HCT116 (cell line): ENCODE measurements around the gene CDK5RAP2. TPM values are rescaled to one million over a fixed set of nuclear protein-coding genes. Genes with fewer than 3 reads are reported as not detected.

Source experiments
- ATAC-seq: fragments of 200-7000 bp; cut with Tn5 transposase; 2 replicates; pipeline ENCODE4 v1.9.1; 2020; ENCODE audit warnings: mild to moderate bottlenecking, moderate library complexity
- BruUV-seq: library from RNA; stranded (reverse); fragments of 400-500 nt; replicated peaks from 2 replicates; lab custom pipeline; 2021; lab: Mats Ljungman, UMichigan
- CTCF ChIA-PET: fragments of 300-600 bp; sonication (Branson Sonifier 250); formaldehyde crosslinking; loops from one replicate; lab custom pipeline; 2021; ENCODE audit warnings: antibody characterized with exemption; lab: Charles Lee
- POLR2A ChIA-PET: fragments of 300-600, 350-600 bp; sonication (Branson Sonifier 250); formaldehyde crosslinking; loops from one replicate; lab custom pipeline; 2021; ENCODE audit warnings: antibody characterized with exemption; lab: Charles Lee
- RAD21 ChIA-PET, 2 experiments: fragments of 300-600 bp; sonication (Branson Sonifier 250); formaldehyde crosslinking; loops; one replicate each; lab custom pipeline; 2023; ENCODE audit warnings: low total read pairs in 2 of 2; ENCODE audit not compliant: uncharacterized antibody in 2 of 2, unreplicated experiment in 2 of 2, low non-redundant PET in 1 of 2; lab: Charles Lee
- DNase-seq: peaks from one replicate; pipeline ENCODE4 v3.0.0-alpha.2; 2010; ENCODE audit warnings: low read depth, low spot score
- H2AFZ ChIP-seq: fragments of 200-600 bp; shearing (Covaris generic), sonication (generic); 2 replicates; pipeline ENCODE4 v1.6.1; 2017; ENCODE audit warnings: low read depth, mixed run types, mixed read lengths, antibody characterized with exemption, low read length; ENCODE audit not compliant: poor library complexity, severe bottlenecking
- H3K27ac ChIP-seq: 2 replicates; pipeline ENCODE4 v1.5.1; 2012; ENCODE audit warnings: low read depth, low read length
- H3K27me3 ChIP-seq: fragments of 200-600 bp; sonication (generic); 2 replicates; pipeline ENCODE4 v1.6.1; 2016; ENCODE audit warnings: mixed run types, low read length, mixed read lengths; ENCODE audit not compliant: insufficient read depth
- H3K36me3 ChIP-seq, 2 experiments: fragments of 200-500 bp in 1 of 2; fragments of 200-600 bp in 1 of 2; sonication (Bioruptor generic) in 1 of 2; sonication (generic) in 1 of 2; 2 replicates each; pipeline versions ENCODE4 v1.5.1 to v1.6.1; 2014 to 2016; ENCODE audit warnings: low read length in 2 of 2, inconsistent platforms in 1 of 2, mixed read lengths in 1 of 2, mixed run types in 1 of 2; ENCODE audit not compliant: insufficient read depth in 2 of 2, control insufficient read depth in 1 of 2
- H3K4me1 ChIP-seq, 2 experiments: fragments of 200-600 bp in 1 of 2; sonication (generic) in 1 of 2; 2 replicates each; pipeline versions ENCODE4 v1.5.1 to v1.6.1; 2012 to 2017; ENCODE audit warnings: low read length in 2 of 2, inconsistent platforms in 1 of 2, mild to moderate bottlenecking in 1 of 2, mixed read lengths in 1 of 2, mixed run types in 1 of 2, moderate library complexity in 1 of 2; ENCODE audit not compliant: insufficient read depth in 2 of 2, control insufficient read depth in 1 of 2
- H3K4me2 ChIP-seq: fragments of 200-600 bp; sonication (generic); 2 replicates; pipeline ENCODE4 v1.6.1; 2017; ENCODE audit warnings: mixed run types, low read length, mixed read lengths
- H3K4me3 ChIP-seq, 2 experiments: fragments of 200-600 bp in 1 of 2; sonication (generic) in 1 of 2; replicated peaks in 1 of 2; 2 replicates each; pipeline ENCODE4 v1.5.1; 2011 to 2016; ENCODE audit warnings: low read length in 2 of 2, control low read depth in 1 of 2, low read depth in 1 of 2, mild to moderate bottlenecking in 1 of 2, mixed read lengths in 1 of 2, mixed run types in 1 of 2
- H3K79me2 ChIP-seq: fragments of 200-600 bp; sonication (generic); 2 replicates; pipeline ENCODE4 v1.6.1; 2017; ENCODE audit warnings: mild to moderate bottlenecking, mixed run types, low read length, moderate library complexity, mixed read lengths; ENCODE audit not compliant: insufficient read depth
- H3K9ac ChIP-seq: fragments of 200-600 bp; sonication (generic); 2 replicates; pipeline ENCODE4 v1.6.1; 2016; ENCODE audit warnings: low read length, mixed read lengths
- H3K9me2 ChIP-seq: fragments of 200-600 bp; sonication (generic), shearing (Covaris generic); 2 replicates; pipeline ENCODE4 v1.6.1; 2017; ENCODE audit warnings: mixed run types, mild to moderate bottlenecking, moderate library complexity; ENCODE audit not compliant: insufficient read depth
- H3K9me3 ChIP-seq, 2 experiments: fragments of 200-500 bp in 1 of 2; fragments of 200-600 bp in 1 of 2; sonication (Bioruptor generic) in 1 of 2; sonication (generic) in 1 of 2; 2 replicates each; pipeline ENCODE4 v1.6.1; 2014 to 2017; ENCODE audit warnings: low read length in 2 of 2, mixed read lengths in 2 of 2, inconsistent platforms in 1 of 2, low read depth in 1 of 2, mild to moderate bottlenecking in 1 of 2, mixed run types in 1 of 2, moderate library complexity in 1 of 2; ENCODE audit not compliant: control insufficient read depth in 1 of 2, insufficient read depth in 1 of 2
- H4K20me1 ChIP-seq: fragments of 200-600 bp; sonication (generic), shearing (Covaris generic); 2 replicates; pipeline ENCODE4 v1.6.1; 2017; ENCODE audit warnings: mixed run types, mild to moderate bottlenecking, moderate library complexity; ENCODE audit not compliant: insufficient read depth
- CBX3 ChIP-seq: IDR thresholded peaks from 2 replicates; pipeline ENCODE4 v1.6.1; 2012; ENCODE audit warnings: low read depth
- CEBPB ChIP-seq: IDR thresholded peaks from 2 replicates; pipeline ENCODE4 v1.6.1; 2012; ENCODE audit warnings: low read depth
- EGR1 ChIP-seq: IDR thresholded peaks from 2 replicates; pipeline ENCODE4 v1.6.1; 2012; ENCODE audit warnings: low read depth
- EZH2phosphoT487 ChIP-seq: fragments of 200-600 bp; IDR thresholded peaks from 2 replicates; pipeline ENCODE4 v1.6.1; 2018; ENCODE audit warnings: antibody characterized with exemption, borderline replicate concordance
- POLR2A ChIP-seq: IDR thresholded peaks from 2 replicates; pipeline ENCODE4 v1.7.0; 2011; ENCODE audit warnings: borderline replicate concordance; ENCODE audit not compliant: insufficient read depth, insufficient read length; ENCODE audit errors: extremely low read depth
- POLR2AphosphoS5 ChIP-seq: IDR thresholded peaks from 2 replicates; pipeline ENCODE4 v1.6.1; 2011; ENCODE audit warnings: mild to moderate bottlenecking, low read depth, low read length, moderate library complexity
- SIN3A ChIP-seq: IDR thresholded peaks from 2 replicates; pipeline ENCODE4 v1.6.1; 2012; ENCODE audit warnings: low read depth
- SRF ChIP-seq: IDR thresholded peaks from 2 replicates; pipeline ENCODE4 v1.6.1; 2012; ENCODE audit warnings: low read depth
- ZFX ChIP-seq: fragments of 450-650 bp; IDR thresholded peaks from 2 replicates; pipeline ENCODE4 v1.6.1; 2017
- intact Hi-C: fragments of 100-400 bp; cut with micrococcal nuclease; formaldehyde crosslinking; loops from 2 replicates; pipeline ENCODE4 v1.10.0; 2022
- total RNA-seq: library from RNA; stranded (reverse); gene quantifications from one replicate; pipeline ENCODE4 v1.2.1, GENCODE V29; 2021; ENCODE audit not compliant: unreplicated experiment
- TF ChIP-seq, protein P1 (sequence below): IDR thresholded peaks from 2 replicates; pipeline ENCODE4 v1.6.1; 2012; ENCODE audit warnings: low read depth
- TF ChIP-seq, protein P2 (sequence below), 3 experiments: fragments of 200-600 bp in 1 of 3; sonication (generic) in 1 of 3; IDR thresholded peaks in 2 of 3; conservative IDR thresholded peaks in 1 of 3; 2 replicates each; pipeline ENCODE4 v1.5.1; 2012 to 2017; ENCODE audit warnings: low read depth in 2 of 3, low read length in 2 of 3, antibody characterized with exemption in 1 of 3, borderline replicate concordance in 1 of 3, control low read depth in 1 of 3, mild to moderate bottlenecking in 1 of 3, mixed read lengths in 1 of 3, mixed run types in 1 of 3, moderate library complexity in 1 of 3; ENCODE audit not compliant: insufficient read depth in 1 of 3

CDK5RAP2 gene
- total RNA-seq, 1 experiment from 2014 or later = 56.2 TPM

DNA sequence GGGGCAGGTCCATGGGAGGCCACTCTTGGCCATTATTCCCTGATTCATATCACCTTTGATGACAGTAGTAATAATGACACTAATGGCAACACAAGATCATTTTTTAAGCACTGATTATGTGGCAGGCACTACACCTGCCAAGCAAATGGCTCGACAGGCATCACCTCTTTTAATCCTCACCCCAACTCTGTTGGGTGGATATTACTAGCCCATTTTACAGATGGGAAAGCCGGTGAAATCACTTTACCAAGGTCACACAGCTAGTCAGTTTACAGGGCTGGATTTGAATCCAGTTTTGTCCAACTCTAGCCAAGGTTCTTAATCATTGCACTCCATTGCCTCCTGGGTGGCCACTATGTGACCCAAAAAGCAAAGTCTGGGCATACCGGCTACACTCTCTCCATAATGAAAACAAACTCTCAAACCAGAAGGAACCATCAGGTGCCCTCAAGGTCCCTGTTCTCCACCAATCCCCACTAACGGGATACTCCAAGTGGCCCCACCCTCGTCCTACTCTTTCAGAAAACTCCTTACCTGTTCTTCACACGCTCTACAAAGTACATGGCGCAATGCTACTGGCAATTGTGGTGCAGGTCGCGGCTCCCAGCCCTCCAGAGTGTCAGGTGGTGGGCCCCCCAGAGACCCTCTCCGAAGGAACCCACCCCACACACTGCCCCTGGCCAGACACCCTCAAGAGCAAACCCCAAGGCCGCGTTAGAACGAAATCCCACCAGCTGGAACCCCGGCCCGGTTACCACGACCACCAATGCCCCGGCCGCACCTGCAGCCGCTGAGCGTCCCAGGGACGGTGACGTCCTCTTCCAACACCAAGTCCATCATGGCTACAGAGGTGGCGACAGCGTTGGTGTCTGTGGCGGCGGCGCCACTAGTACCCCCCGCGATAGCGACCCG lies 572 bp downstream of the CDK5RAP2 start:
- DNase-seq = no peak
- Histone ChIP-seq H3K79me2 (peaks cover 55% of the 10 kb centered on the region), H3K4me1 (peaks cover 0 to 23% of the 10 kb centered on the region in 2 experiments; a peak in 2 of 4 replicates), H3K36me3 (no peaks in the 10 kb centered on the region), H3K9ac (peak overlapping the region; percentile 84), H3K27me3 (no peaks in the 10 kb centered on the region), H3K9me2 (no peaks in the 10 kb centered on the region), H4K20me1 (no peaks in the 10 kb centered on the region), H3K4me3 (peak overlapping the region; percentile 81 to 97), H3K27ac (peak overlapping the region; percentile 64), H2AFZ (no peak overlapping the region), H3K9me3 (no peaks in the 10 kb centered on the region), H3K4me2 (peak overlapping the region; percentile 88)
- peak; percentile 60 for ATAC-seq
- CTCF ChIA-PET = interaction anchor here (0.6 kb wide), 2 partner anchors 157 to 461 kb away, joined by 3 read pairs; no protein-coding TSS in a partner anchor
- POLR2A ChIA-PET = no interaction called here
- BruUV-seq = TSS peak; percentile 57
- TF ChIP-seq CEBPB = no peak
- TF ChIP-seq POLR2AphosphoS5 = no peak
- TF ChIP-seq ZFX = no peak
- TF ChIP-seq SIN3A = no peak; the same call in 1 of the 2 replicates
- intact Hi-C loops = no loop called here
- RAD21 ChIA-PET = no interaction called here

DNA sequence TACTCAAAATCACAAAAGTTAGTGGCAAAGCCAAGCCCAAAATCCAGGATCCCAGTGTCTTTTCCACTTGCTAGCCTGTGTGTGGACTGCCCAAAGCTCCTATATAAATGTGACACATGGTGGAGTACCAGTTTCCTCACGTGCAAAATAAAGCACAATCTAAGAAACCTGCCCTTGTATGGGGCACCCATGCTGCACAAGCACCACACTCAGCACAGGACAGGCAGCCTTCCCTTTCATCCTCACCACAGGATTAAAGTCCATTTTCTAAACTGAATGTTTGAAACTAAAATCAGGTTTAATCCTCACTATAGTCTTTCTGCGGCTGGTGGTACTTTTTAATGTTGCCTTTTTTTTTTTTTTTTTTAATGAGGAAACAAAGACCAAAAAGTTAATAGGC lies 5.5 kb downstream of the CDK5RAP2 start:
- H3K4me2 ChIP-seq = no peak overlapping the region
- H3K4me3 ChIP-seq = no peak overlapping the region
- ATAC-seq (no peak), DNase-seq (no peak)
- no peaks in the 10 kb centered on the region for H4K20me1 ChIP-seq
- peaks cover 0 to 9% of the 10 kb centered on the region in 2 experiments; a peak in 2 of 4 replicates for H3K4me1 ChIP-seq
- CTCF ChIA-PET = no interaction called here
- no peak overlapping the region for H3K27ac ChIP-seq
- H3K27me3 ChIP-seq = no peaks in the 10 kb centered on the region
- H3K79me2 ChIP-seq = peaks cover 77% of the 10 kb centered on the region
- no peak overlapping the region for H2AFZ ChIP-seq
- H3K9ac ChIP-seq = no peak overlapping the region
- BruUV-seq = no TSS peak
- H3K9me2 ChIP-seq = no peaks in the 10 kb centered on the region
- TF ChIP-seq EGR1 (no peak), CEBPB (no peak), EZH2phosphoT487 (no peak), POLR2A (no peak), CBX3 (no peak), SRF (no peak)
- TF ChIP-seq, protein P1, sequence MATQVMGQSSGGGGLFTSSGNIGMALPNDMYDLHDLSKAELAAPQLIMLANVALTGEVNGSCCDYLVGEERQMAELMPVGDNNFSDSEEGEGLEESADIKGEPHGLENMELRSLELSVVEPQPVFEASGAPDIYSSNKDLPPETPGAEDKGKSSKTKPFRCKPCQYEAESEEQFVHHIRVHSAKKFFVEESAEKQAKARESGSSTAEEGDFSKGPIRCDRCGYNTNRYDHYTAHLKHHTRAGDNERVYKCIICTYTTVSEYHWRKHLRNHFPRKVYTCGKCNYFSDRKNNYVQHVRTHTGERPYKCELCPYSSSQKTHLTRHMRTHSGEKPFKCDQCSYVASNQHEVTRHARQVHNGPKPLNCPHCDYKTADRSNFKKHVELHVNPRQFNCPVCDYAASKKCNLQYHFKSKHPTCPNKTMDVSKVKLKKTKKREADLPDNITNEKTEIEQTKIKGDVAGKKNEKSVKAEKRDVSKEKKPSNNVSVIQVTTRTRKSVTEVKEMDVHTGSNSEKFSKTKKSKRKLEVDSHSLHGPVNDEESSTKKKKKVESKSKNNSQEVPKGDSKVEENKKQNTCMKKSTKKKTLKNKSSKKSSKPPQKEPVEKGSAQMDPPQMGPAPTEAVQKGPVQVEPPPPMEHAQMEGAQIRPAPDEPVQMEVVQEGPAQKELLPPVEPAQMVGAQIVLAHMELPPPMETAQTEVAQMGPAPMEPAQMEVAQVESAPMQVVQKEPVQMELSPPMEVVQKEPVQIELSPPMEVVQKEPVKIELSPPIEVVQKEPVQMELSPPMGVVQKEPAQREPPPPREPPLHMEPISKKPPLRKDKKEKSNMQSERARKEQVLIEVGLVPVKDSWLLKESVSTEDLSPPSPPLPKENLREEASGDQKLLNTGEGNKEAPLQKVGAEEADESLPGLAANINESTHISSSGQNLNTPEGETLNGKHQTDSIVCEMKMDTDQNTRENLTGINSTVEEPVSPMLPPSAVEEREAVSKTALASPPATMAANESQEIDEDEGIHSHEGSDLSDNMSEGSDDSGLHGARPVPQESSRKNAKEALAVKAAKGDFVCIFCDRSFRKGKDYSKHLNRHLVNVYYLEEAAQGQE = no peak
- TF ChIP-seq, protein P2, sequence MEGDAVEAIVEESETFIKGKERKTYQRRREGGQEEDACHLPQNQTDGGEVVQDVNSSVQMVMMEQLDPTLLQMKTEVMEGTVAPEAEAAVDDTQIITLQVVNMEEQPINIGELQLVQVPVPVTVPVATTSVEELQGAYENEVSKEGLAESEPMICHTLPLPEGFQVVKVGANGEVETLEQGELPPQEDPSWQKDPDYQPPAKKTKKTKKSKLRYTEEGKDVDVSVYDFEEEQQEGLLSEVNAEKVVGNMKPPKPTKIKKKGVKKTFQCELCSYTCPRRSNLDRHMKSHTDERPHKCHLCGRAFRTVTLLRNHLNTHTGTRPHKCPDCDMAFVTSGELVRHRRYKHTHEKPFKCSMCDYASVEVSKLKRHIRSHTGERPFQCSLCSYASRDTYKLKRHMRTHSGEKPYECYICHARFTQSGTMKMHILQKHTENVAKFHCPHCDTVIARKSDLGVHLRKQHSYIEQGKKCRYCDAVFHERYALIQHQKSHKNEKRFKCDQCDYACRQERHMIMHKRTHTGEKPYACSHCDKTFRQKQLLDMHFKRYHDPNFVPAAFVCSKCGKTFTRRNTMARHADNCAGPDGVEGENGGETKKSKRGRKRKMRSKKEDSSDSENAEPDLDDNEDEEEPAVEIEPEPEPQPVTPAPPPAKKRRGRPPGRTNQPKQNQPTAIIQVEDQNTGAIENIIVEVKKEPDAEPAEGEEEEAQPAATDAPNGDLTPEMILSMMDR (IDR thresholded peaks at IDR 0.05 in 2 of 3, conservative IDR thresholded peaks at IDR 0.05 in 1 of 3; ENCODE audit: borderline replicate concordance in 1 of 3, insufficient read depth in 1 of 3, low read depth in 2 of 3, low read length in 2 of 3) = no peak
- H3K36me3 ChIP-seq = peaks cover 6 to 15% of the 10 kb centered on the region in 2 experiments; a peak in 3 of 4 replicates
- RAD21 ChIA-PET = no interaction called here
- no peaks in the 10 kb centered on the region for H3K9me3 ChIP-seq
- intact Hi-C loops = no loop called here
- POLR2A ChIA-PET = no interaction called here
